Fibroblast of upper back skin (primary cell): ENCODE results near the gene KPNA2.
"Not testable (repeated sequence)": the region's sequence is repeated elsewhere in the genome, so short reads cannot be mapped to it uniquely, and the experiment has no call there.

ENCODE experiments used
- DNase-seq: peaks from one replicate; pipeline ENCODE4 v3.0.0-alpha.2; 2013

The KPNA2 gene

GRCh38 chr17:68035523-68036303, at the start of gene KPNA2:
TSS of gene KPNA2 (plus strand) at chr17:68035735. CDS start at chr17:68037133, 1,398 bp downstream.
- peak; percentile 99 for DNase-seq

DNA sequence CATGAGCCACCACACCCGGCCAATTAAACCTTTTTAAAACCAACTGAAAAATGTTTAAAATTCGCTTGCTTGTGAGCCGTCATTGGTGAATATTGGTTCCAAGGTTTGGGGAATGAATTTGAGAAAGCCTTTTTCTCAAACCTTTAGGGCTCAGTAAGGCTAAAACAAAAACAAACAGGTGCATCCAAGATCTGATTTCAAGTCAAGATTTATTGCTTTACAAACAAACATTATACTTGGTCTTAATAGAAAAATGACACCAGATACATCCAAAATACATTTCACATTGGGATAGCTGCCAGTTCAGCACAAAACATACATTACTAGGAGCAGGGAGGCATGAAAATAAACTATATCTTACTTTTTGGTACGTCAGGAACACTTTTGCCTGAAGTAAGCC, 44.6 kb upstream of the KPNA2 start:
- DNase-seq, result no peak

- DNase-seq, result no peak
These were observed 42.9 kb upstream of the KPNA2 start for GRCh38 chr17:67992548-67993152.

DNA sequence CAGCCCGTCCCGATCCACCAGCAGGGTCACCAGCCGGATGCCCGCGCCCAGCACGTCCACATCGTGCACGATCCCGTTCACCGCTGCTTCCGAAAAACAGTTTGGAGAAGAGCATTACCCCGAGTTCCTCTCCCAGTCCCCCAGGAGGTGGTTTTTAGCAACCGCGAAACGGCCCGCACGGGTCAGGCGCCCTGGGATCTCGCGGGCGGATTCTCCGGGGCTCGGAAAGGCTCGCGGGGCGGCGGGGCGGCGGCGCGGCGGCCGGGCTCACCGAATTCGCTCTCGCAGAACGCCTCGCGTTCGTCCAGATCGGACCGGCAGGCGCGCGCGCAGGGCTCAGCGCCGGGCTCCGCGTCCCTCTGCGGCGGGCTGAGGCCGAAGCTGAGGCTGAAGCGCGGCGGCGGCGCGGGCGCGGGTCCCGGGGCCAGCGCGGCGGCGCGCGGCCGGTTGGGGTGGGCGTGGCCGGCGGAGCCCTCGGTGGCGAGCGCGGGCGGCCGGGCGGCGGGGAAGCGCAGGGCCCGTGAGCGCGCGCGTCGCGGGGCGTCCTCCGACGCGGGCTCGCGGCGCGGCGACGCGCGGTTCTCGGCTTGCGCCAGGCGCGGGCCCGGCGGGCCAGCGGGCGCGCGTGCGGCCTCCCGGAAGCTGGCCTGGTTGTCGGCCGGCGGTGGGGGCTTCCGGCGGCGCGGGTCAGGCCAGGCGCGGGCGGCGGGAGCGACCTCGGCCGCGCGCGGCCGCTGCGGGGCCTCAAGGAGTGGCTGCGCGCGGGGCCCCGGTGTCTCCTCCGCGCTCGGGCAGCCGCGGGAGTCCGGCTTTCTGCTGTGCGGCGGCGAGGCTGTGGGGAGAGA, 42.2 kb upstream of the KPNA2 start:
- DNase-seq, result peak; percentile 82

- DNase-seq, result no peak
These were observed 41.6 kb upstream of the KPNA2 start for GRCh38 chr17:67993998-67994361.

GRCh38 chr17:67994817-67995569, 40.5 kb upstream of the KPNA2 start:
- peak; percentile 57 for DNase-seq

GRCh38 chr17:67995570-67996263, 39.8 kb upstream of the KPNA2 start:
- DNase-seq, result no peak

DNA sequence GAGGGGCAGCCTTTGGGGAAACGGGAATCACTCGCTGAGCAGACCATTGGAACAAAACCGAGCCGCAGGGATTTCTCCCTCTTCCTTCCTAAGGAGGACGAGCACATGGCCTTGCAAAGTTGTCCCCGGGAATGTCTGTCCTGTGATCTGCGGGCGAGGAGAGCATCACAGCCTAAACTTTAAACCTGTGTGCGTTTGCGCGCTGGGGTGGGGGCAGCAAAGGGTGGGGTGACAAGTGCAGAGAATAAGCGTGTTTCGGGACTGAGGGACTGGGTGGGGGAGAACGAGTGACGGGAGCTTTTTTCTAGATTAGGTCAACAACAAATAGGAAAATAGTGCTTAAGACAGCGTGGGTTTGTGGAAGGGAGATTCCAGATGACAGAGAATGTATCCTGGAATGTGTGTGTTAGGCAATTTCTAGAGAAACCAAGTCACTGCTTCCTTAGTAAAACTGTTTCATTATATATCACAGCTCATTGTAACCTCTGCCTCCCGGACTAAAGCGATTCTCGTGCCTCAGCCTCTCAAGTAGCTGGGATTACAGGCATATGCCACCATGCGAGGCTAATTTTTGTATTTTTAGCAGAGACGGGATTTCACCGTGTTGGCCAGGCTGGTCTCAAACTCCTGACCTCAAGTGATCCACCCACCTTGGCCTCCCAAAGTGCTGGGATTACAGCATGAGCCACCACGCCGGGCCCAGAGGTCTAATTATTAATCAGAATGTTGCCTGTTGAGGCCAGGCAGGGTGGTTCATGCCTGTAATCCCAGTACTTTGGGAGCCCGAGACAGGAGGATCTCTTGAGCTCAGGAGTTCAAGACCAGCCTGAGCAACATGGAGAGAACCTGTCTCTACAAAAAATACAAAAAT, 39.0 kb upstream of the KPNA2 start, which contains the start of gene C17orf58:
TSS of gene C17orf58 (minus strand) at position 169 of the 871 bp plus-strand sequence. CDS start 271 bp downstream, outside the sequence.
- peak; percentile 21 for DNase-seq

DNA sequence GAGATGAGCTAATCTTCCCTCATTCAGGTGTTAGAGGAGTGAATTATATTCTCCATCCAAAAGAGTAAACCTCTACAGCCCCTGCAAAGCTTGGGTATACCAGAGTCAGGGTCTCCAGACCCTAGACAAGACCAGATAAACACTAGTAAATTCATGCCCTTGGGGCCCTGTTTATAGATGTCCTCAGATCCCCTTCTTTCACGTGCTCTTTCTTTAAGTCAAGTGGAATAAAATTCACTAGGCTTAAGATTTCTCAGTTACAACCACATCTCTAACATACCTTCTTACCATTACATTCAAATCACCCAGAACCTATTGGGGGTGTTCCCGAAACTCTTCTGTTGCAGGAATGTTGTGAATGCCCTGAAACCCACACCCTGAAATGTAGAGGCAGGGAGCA, 37.1 kb upstream of the KPNA2 start:
- peak; percentile 10 for DNase-seq

DNA sequence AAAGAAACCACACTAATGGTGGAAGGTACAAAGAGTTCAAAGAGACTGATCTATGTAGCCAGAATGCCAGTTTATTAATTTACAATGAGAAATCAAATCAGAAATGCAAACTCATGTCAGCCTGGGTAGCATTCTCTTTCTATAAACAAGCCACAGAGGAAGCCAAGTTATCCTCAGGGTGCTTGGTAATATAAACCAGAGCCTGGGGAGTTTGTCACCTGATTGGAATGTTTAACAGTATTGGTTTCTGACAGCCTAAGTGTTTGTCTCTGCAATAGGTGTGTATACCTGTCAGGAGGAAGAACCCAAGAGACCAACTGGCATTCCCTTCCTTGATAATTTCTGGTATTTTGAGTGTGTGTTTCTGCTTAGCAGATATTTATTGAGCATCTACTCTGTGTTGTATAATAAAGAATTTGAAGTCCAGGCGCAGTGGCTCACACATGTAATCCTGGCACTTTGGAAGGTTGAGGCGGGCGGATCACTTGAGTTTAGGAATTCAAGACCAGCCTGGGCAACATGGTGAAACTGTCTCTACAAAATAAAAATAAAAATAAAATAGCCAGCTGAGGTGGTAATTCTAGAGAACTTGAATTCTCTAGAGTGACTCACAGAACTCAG, 36.1 kb upstream of the KPNA2 start:
- DNase-seq, result peak; percentile 7

DNA sequence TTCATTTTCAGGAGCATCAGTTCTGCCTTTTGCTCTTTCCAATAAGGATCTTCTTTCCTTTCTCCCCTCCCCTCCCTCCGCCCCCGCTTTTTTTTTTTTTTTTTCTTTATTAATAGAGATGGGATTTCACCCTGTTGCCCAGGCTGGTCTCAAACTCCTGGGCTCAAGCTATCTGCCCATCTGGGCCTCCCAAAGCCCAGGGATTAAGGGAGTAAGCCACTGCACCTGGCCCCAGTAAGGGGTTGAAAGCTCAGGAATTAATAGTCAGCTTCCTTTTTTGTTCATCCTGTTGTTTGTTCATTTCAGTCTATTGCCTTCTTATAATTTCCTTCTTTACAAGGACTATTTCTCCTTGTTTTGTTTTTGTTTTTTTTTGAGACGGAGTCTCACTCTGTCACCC, 31.3 kb upstream of the KPNA2 start:
- no peak for DNase-seq

DNA sequence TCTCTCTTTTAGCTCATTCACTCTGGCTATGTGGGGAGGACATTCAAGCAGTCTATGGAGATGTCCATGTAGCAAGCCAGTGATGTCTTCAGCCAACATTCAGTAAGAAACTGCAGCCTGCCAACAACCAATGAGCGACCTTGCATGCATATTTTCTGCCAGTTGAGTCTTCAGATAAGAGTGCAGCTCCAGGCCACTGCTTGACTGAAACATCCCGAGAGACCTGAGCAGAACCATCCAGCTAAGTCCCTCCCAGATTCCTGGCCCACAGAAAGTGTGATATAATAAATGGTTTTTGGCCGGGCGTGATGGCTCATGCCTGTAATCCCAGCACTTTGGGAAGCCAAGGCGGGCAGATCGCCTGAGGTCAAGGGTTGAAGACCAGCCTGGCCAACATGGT, 28.7 kb upstream of the KPNA2 start:
- DNase-seq, result no peak

DNA sequence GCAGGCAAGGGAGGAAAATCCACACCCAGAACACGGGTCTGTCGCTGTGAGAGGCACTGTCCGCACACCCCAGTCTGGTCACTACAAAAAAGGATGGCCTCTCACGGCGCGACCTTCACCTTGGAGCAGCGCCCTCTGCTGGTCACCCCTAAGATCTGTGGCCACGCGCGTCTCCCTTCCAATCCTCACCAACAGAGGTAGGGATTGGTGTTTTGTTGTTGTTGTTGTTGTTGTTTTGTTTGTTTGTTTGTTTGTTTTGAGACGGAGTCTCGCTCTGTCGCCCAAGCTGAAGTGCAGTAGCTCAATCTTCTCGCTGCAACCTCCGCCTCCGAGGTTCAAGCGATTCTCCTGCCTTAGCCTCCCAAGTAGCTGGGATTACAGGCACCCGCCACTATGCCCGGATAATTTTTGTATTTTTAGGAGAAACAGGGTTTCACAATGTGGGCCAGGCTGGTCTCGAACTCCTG, 24.3 kb upstream of the KPNA2 start:
- no peak for DNase-seq

DNA sequence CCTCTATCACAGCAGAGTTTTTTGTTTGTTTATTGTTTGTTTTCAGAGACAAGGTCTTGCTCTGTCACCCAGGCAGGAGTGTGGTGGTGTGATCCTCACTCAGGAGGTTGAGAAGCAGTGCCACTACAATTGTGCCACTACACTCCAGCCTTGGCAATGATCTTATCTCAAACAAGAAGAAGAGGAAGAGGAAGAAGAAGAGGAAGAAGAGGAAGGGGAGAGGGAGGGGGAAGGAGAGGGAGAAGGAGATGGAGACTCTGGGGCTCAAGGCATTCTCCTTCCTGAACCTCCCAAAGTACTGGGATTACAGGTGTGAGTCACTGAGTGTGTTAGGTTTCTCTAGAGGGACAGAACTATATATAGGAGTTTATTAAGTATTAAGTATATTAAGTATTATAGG, 22.1 kb upstream of the KPNA2 start:
- no peak for DNase-seq

DNA sequence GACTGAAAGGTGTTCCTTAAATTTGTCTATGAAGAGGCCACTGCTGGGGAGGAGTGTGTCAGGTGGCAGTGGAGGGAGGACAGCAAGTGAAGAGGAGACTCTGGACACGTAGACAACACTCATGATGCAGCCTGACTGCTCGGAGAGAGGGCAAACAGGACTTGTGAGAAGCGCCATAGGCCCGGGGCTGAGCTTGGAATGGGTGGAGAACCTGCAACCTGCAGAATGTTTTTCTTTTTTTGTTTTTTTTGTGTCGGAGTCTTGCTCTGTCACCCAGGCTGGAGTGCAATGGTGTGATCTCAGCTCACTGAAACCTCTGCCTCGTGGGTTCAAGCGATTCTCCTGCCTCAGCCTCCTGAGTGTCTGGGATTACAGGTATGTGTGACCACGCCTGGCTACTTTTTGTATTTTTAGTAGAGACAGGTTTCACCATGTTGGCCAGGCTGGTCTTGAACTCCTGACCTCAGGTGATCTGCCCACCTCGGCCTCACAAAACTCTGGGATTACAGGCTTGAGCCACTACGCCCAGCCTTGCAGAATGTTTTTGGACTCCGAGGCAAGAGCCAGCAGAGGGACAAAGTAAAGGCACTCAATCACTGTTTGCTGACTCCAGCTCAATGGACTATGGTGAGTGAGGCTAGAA, 20.3 kb upstream of the KPNA2 start:
- no peak for DNase-seq

GRCh38 chr17:68016838-68017237, 18.7 kb upstream of the KPNA2 start:
- no peak for DNase-seq

GRCh38 chr17:68018493-68018892, 17.0 kb upstream of the KPNA2 start:
- DNase-seq, result not testable (repeated sequence)

DNA sequence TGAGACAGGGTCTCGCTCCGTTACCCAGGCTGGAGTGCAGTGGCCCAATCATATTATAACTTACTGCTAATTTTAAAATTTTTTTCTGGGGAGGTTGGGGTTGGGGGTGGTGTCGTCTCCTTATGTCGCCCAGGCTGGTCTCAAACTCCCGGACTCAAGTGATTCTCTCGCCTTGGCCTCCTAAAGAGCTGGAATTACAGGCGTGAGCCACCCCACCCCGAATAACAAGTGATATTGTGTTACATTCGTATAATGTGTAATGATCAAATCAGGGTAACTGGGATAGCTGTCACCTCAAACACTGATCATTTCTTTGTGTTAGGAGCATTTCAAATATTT, 16.2 kb upstream of the KPNA2 start:
- DNase-seq, result no peak

GRCh38 chr17:68019675-68020408, 15.7 kb upstream of the KPNA2 start:
- peak; percentile 95 for DNase-seq

DNA sequence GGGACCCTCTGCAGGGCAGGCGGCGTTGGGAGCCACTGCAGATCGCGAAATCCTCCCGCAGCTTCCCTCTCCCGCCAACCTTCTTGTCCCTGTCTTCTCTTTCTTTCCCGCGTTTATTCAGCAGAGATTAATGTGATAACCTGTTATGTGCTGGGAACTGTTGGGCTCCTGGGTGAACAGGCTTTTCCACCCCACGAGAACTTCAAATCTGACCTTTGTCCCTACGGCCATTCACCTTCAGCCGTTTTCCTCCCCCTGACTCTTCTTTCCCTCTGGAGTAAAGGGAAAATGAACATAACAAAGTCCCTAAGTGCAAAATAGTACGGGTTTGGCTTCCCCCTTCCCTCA, 15.2 kb upstream of the KPNA2 start:
- DNase-seq, result no peak
